Stimulated activated CD4-positive, alpha-beta T cell treated with anti-CD3 and anti-CD28 coated beads, TNF-alpha, amount 100 ng/mL, for 4 hours (primary cell): ENCODE results near the gene PRDM11.

Experiments
- DNase-seq, 3 experiments: peaks; one replicate each; pipeline ENCODE4 v3.0.0-alpha.2; 2020; ENCODE audit warnings: low read depth in 3 of 3

PRDM11 gene

GRCh38 chr11:45157247-45158209 is 11.1 kb downstream of the PRDM11 start:
- DNase-seq: no peak

DNA sequence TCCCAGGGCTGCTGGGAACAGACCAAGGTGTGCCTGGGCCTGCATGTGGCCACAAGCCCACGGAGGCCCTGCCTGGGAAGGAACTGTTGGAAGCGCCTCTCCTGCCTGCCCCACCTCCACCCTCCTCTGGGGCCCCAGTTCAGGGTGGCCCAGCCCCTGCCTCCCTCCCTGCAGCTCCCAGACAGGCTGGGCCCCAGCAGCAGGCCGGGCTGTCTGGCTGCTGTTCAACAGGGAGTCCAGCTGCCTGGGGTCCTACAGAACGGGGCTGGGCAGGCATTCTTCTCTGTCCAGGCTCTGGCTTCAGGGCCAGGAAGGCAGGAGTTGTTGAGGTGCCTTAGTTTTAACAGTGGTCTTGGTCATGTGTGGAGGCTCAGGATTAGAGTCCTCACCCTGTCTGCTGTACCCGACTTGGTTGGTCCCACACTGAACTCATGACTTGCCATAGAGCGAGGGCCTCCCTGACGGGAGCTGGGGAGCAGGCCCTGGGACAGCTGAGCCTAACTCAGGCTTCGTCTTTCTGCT is 11.8 kb downstream of the PRDM11 start:
- DNase-seq: no peak

- no peak for DNase-seq
Observed at GRCh38 chr11:45158891-45159605, 12.6 kb downstream of the PRDM11 start.

DNA sequence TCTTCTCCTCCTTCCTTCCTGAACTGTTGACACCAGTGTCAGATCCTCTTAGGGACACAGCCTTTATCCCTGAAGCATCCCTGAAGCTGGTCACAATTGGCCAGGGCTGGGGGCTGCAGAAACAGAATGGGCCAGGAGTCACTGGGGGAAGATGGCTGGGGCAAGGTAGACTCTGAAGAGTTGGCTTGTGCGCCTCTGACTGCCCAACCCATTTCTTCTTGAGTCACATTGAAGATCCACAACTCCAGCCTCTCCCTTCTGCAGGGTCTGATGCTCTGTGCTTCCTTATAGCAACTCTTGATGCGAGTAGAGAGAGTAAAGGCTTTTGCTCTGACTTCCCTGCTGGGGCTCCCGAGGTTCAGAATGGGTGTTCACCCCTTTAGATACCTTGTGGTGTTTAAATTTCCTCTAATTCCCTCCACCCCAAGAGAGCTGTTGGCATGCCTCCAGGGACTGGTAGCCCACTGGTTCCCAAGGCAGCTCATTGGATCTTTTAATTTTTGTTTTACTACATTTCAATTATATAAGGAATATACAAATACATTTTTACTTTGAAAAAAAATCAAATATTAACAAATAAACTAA is 13.4 kb downstream of the PRDM11 start:
- DNase-seq: no peak

DNA sequence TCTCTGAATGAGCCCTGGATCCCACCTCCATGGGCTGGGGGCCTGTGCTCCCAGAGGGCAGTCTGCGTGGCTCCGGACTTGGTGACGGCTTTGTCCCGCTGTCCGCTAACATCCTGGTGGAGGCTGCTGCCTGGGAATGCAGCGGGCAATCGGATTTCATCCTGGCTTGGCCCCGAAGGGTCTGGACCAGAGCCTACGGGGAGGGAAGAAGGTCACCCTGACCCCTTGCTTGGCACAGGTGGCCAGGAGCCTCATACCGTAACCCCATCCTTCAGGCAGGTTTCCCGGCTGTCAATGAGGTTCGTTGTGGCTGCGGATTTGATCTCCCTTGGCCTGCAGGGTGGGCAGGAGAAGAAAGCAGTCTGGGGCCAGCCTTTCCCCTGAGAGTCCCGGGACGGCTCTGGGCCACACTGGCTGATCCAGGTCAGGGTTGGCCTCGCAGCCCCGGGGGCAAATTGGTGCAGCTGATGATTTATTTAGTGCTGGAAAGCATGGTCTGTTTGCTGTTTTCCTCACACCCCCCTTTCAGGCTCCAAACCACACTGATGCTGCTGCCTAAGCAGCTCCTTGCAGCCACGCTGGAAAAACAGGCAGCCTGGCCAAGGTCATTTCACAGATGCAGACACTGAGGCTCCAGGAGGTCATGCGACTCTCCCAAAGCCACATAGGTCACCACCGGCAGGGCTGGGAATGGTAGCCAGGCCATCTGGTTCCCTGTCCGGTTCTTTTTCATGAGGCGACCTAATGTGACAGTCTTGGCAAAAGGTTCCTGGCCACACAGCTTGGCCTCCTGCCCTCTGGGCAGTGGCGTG is 15.0 kb downstream of the PRDM11 start:
- DNase-seq: no peak

DNA sequence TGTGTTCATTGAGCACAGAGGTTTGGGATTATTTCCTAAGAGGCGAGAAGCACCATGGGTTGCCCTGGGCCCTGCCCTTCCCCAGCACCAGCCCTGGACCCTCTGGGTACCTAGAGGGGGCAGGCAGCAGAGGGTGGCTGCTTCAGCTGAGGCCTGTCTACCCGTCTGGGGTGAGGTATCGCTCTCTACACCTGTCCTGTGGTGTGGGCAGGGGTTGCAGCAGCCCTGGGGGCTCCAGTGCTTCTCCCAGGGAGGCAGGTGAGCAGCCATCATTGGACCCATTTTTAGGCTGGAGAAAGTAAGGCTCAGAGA is 15.6 kb downstream of the PRDM11 start:
- DNase-seq: no peak

GRCh38 chr11:45162916-45163879 is 16.8 kb downstream of the PRDM11 start:
- no peak for DNase-seq

DNA sequence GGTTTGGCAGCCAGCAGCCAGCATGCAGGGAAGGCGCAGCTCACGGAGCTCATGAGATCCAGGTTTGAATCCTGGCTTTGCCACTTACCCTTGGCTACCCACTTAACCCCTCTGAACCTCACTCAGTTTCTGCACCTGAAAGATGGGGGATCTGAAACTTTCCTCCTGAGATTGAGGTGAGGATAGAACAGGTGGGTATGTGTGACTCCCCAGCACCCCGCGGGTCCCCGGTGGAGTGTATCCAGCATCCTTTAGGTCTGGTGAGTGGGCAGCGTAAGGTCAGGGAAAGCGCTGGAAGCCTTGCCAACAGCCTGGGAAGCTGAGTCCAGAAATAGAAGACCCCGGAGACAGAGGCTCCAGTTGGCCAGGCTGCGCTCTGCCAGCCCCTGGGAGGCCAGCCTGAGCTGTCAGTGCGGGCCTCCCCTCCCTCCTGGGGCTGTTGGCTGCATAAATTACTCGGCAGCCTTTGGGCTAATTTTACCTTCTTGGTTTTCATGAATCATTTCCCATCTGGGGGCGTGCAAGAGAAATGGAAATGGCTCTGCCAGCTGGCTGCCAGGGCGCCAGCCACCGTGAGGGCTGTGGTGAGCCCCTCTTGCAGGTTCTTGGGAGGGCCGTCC is 17.6 kb downstream of the PRDM11 start:
- DNase-seq: no peak

- no peak for DNase-seq
Observed at GRCh38 chr11:45165386-45165785, 18.9 kb downstream of the PRDM11 start.

- DNase-seq: no peak
Observed at GRCh38 chr11:45165806-45166603, 19.6 kb downstream of the PRDM11 start.

DNA sequence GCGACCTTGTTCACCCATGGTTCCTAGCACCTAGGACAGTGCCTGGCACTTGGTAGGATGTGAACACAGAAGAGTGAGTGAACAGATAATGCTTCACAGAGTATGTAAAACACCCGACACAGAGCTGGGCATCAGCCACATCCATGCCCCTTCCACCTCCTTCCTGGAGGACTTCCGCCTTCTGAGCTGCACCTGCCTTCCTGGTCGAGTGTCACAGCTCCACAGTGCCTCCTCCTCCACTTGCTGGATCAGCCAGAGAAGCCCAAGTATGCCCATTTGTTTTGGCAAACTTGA is 20.1 kb downstream of the PRDM11 start:
- no peak for DNase-seq

DNA sequence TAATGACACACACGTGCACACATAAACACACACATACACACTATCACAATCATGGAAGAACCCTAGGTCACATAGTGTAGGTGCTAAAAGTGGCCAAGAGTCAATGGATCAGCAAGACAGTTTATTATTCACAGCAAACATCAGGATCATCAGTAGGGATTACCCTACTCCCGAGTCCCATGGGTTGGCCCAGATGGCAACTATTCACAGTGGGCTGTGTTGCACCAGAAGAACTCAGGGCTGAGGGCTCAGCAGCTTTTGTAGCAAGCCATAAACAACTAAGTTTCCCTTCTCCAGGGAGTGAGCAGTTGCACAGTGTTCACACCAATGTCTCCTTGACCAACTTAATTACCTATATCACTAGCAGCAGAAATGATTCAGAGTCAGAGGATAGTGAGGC is 20.8 kb downstream of the PRDM11 start:
- DNase-seq: no peak

- DNase-seq: no peak
Observed at GRCh38 chr11:45168366-45169130, 22.1 kb downstream of the PRDM11 start.

DNA sequence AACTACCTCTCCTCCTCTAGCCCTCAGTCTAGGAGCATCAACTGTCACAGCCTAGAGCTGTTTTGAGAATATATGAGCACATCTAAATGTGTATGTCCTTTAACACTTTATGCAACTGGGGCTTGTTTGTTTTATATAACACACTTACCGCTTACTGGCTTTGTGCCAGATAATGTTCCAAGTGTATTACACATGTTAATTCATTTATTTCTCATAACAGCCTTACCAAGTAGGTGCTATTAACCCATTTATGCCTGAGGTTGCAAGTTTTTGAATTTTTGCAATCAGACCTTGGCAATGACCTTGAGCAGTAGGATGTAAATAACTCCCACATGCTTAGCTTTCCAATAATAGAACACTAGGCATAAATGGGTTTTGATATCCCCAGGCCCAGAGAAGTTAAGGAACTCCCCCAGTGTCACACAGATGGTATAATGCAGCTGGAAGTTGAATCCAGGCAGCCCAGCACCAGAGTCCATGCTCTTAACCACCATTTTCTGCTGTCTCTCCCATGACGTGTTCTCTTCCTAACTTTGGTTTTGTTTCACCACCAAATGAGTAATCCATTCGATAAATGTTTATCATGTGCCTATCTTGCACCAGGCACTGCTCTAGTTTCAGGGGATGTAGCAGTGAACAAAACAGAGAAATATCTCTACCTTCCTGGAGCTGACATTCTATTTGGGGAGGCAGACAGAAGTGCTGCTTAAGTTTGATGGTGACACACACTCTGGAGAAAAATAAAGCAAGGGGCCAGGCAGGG is 23.1 kb downstream of the PRDM11 start:
- no peak for DNase-seq

DNA sequence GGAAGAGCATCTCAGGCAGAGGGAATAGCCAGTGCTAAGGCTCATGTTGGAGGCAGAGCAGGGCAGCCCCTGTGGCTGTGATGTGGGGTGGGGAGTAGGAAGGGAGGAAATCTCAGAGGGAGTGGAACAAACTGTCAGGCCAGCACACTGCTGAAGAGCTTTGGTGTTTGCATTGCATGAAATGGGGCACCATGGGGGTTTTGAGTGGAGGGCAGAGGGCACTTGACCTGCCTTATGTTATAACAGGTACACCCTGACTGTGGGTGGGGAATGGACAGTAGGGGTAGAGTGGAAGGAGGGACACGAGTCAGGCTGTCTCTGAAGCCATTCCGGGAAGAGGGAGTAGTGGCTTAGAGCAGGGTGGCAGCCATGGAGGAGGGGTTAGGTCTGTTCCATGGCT is 24.0 kb downstream of the PRDM11 start:
- no peak for DNase-seq

DNA sequence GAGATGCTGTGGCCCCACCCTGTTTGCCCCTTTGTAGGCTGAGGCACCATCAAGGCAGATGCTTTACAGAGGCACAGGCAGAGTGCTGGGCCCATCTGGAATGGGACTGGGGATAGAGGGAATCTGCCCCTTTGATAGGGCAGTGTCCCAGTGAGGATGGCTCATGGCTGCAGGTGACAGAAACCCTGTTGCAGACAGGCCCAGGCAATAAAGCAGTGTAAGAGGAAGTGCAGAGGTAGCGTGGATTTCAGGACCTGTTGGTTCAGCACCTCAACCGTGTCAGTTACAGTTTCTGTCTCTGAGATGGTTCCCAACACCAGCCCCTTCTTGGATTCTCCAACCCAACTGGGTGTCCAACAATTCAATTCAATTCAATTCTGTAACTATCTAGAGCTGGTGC is 25.1 kb downstream of the PRDM11 start:
- DNase-seq: no peak

- DNase-seq: no peak
Observed at GRCh38 chr11:45173064-45173463, 26.6 kb downstream of the PRDM11 start.
